Stomach (tissue), 4 donors: ENCODE measurements around the gene PCDH1.

ENCODE experiments used
- CTCF ChIP-seq, 7 experiments: fragments of 450-650 bp in 4 of 7; fragments of 200-600 bp in 3 of 7; sonication (generic) in 3 of 7; IDR thresholded peaks; one replicate each; pipeline ENCODE4 v1.5.1; 2016 to 2019; ENCODE audit warnings: antibody characterized with exemption in 7 of 7, control low read depth in 2 of 7, mild to moderate bottlenecking in 1 of 7
- EP300 ChIP-seq: sonication (generic); formaldehyde crosslinking; IDR thresholded peaks from one replicate; pipeline ENCODE4 v1.6.1; 2017; ENCODE audit warnings: antibody characterized with exemption

- TF ChIP-seq CTCF (IDR thresholded peaks at IDR 0.05) = no peak
- TF ChIP-seq EP300 = no peak
Measured at GRCh38 chr5:141835928-141836670, 42.1 kb downstream of the PCDH1 start.
